Ureter (tissue), 1 donor: Measurements from ENCODE around the gene CDC14A. TPM values are rescaled to one million over a fixed set of nuclear protein-coding genes. Genes with fewer than 3 reads are reported as not detected.
"Not testable (repeated sequence)": the region's sequence is repeated elsewhere in the genome, so short reads cannot be mapped to it uniquely, and the experiment has no call there.

Experiments
- DNase-seq: peaks from one replicate; pipeline ENCODE4 v3.0.0-alpha.2; 2020; ENCODE audit warnings: low spot score
- total RNA-seq: library from RNA; stranded (reverse); gene quantifications from one replicate; pipeline ENCODE4 v1.2.4, GENCODE V29; 2023
- donor health status: DM: yes; HTN: yes; CAD: no.

CDC14A gene
- 14.3 TPM for total RNA-seq

- DNase-seq: peak; percentile 93
These were observed at the start of gene CDC14A for GRCh38 chr1:100352267-100353070. TSS of gene CDC14A (plus strand) at chr1:100352506. CDS start at chr1:100352955, 449 bp downstream.

GRCh38 chr1:100302739-100303138, 49.6 kb upstream of the CDC14A start:
- DNase-seq: no peak

- DNase-seq: no peak
These were observed 48.1 kb upstream of the CDC14A start for GRCh38 chr1:100304227-100304626.

GRCh38 chr1:100304921-100305320, 47.4 kb upstream of the CDC14A start:
- DNase-seq: no peak

- DNase-seq: no peak
These were observed 46.4 kb upstream of the CDC14A start for GRCh38 chr1:100305954-100306353.

GRCh38 chr1:100306735-100307313, 45.5 kb upstream of the CDC14A start:
- no peak for DNase-seq

- no peak for DNase-seq
These were observed 43.5 kb upstream of the CDC14A start for GRCh38 chr1:100308777-100309176.

GRCh38 chr1:100309863-100310262, 42.4 kb upstream of the CDC14A start:
- no peak for DNase-seq

GRCh38 chr1:100313382-100313781, 38.9 kb upstream of the CDC14A start:
- no peak for DNase-seq

GRCh38 chr1:100316622-100317021, 35.7 kb upstream of the CDC14A start:
- DNase-seq: no peak

GRCh38 chr1:100320311-100321099, 31.8 kb upstream of the CDC14A start:
- DNase-seq: no peak

GRCh38 chr1:100321100-100321493, 31.2 kb upstream of the CDC14A start:
- DNase-seq: no peak

GRCh38 chr1:100321506-100321905, 30.8 kb upstream of the CDC14A start:
- DNase-seq: no peak

GRCh38 chr1:100322436-100323211, 29.7 kb upstream of the CDC14A start:
- no peak for DNase-seq

- no peak for DNase-seq
These were observed 28.7 kb upstream of the CDC14A start for GRCh38 chr1:100323419-100324106.

GRCh38 chr1:100325415-100326324, 26.6 kb upstream of the CDC14A start:
- DNase-seq: no peak

GRCh38 chr1:100326325-100326670, 26.0 kb upstream of the CDC14A start:
- DNase-seq: not testable (repeated sequence)

GRCh38 chr1:100328133-100328532, 24.2 kb upstream of the CDC14A start:
- no peak for DNase-seq

- DNase-seq: not testable (repeated sequence)
These were observed 21.2 kb upstream of the CDC14A start for GRCh38 chr1:100331146-100331545.

GRCh38 chr1:100332331-100332730, 20.0 kb upstream of the CDC14A start:
- no peak for DNase-seq
